ENCODE results near the gene SLC50A1.
A peak's percentile ranks its signal among the peaks of the same experiment; 100 is the strongest.

The SLC50A1 gene

GRCh38 chr1:155135415-155136028 lies at the start of gene SLC50A1:
Gene SLC50A1 (plus strand): TSS chr1:155135852. CDS start chr1:155135912, 60 bp downstream.
- DNase-seq (ENCODE audit: low read depth) = peak; percentile 90

- peak; percentile 73 for DNase-seq (ENCODE audit: low read depth)
These were observed 49.4 kb upstream of the SLC50A1 start for GRCh38 chr1:155086128-155086741.

- DNase-seq (ENCODE audit: low read depth) = no peak
These were observed 48.7 kb upstream of the SLC50A1 start for GRCh38 chr1:155086856-155087535.

GRCh38 chr1:155091071-155092051 lies 44.3 kb upstream of the SLC50A1 start:
- peak; percentile 70 for DNase-seq (ENCODE audit: low read depth)

GRCh38 chr1:155092131-155092530 lies 43.5 kb upstream of the SLC50A1 start:
- no peak for DNase-seq (ENCODE audit: low read depth)

- no peak for DNase-seq (ENCODE audit: low read depth)
These were observed 43.0 kb upstream of the SLC50A1 start for GRCh38 chr1:155092641-155093040.

- DNase-seq (ENCODE audit: low read depth) = no peak
These were observed 41.6 kb upstream of the SLC50A1 start for GRCh38 chr1:155093911-155094621.

GRCh38 chr1:155094622-155094948 lies 41.1 kb upstream of the SLC50A1 start:
- DNase-seq (ENCODE audit: low read depth) = no peak

- DNase-seq (ENCODE audit: low read depth) = no peak
These were observed 36.3 kb upstream of the SLC50A1 start for GRCh38 chr1:155099331-155099730.

GRCh38 chr1:155103325-155103724 lies 32.3 kb upstream of the SLC50A1 start:
- DNase-seq (ENCODE audit: low read depth) = no peak

GRCh38 chr1:155104605-155105534 lies 30.8 kb upstream of the SLC50A1 start:
- no peak for DNase-seq (ENCODE audit: low read depth)

- no peak for DNase-seq (ENCODE audit: low read depth)
These were observed 30.0 kb upstream of the SLC50A1 start for GRCh38 chr1:155105604-155106011.

GRCh38 chr1:155106862-155107261 lies 28.8 kb upstream of the SLC50A1 start:
- DNase-seq (ENCODE audit: low read depth) = no peak

- no peak for DNase-seq (ENCODE audit: low read depth)
These were observed 28.1 kb upstream of the SLC50A1 start for GRCh38 chr1:155107309-155108264.

- no peak for DNase-seq (ENCODE audit: low read depth)
These were observed 27.4 kb upstream of the SLC50A1 start for GRCh38 chr1:155108296-155108695.

- no peak for DNase-seq (ENCODE audit: low read depth)
These were observed 25.3 kb upstream of the SLC50A1 start for GRCh38 chr1:155110381-155110780.

- DNase-seq (ENCODE audit: low read depth) = no peak
These were observed 24.8 kb upstream of the SLC50A1 start for GRCh38 chr1:155110826-155111225.

- DNase-seq (ENCODE audit: low read depth) = no peak
These were observed 22.1 kb upstream of the SLC50A1 start for GRCh38 chr1:155113450-155113980.
